Colonic mucosa (tissue), 4 donors: Measurements from ENCODE around the gene TMPRSS2. TPM values are rescaled to one million over a fixed set of nuclear protein-coding genes. Genes with fewer than 3 reads are reported as not detected.

Experiments used
- DNase-seq: peaks from one replicate; pipeline ENCODE4 v3.0.0-alpha.2; 2020
- H3K27ac ChIP-seq: fragments of 200-600 bp; one replicate; pipeline ENCODE4 v1.8.0; 2021
- H3K27me3 ChIP-seq: fragments of 200-600 bp; one replicate; pipeline ENCODE4 v1.8.0; 2021
- H3K36me3 ChIP-seq: fragments of 200-600 bp; one replicate; pipeline ENCODE4 v1.8.0; 2021
- H3K4me1 ChIP-seq: fragments of 200-600 bp; one replicate; pipeline ENCODE4 v1.8.0; 2021; ENCODE audit warnings: mild to moderate bottlenecking
- H3K4me3 ChIP-seq: fragments of 200-600 bp; one replicate; pipeline ENCODE4 v1.8.0; 2021
- H3K9ac ChIP-seq, 2 donors: one replicate each; pipeline ENCODE4 v1.7.0; 2013; ENCODE audit warnings: control low read depth in 2 of 2, low read depth in 2 of 2, low read length in 2 of 2
- H3K9me3 ChIP-seq: fragments of 200-600 bp; one replicate; pipeline ENCODE4 v1.8.0; 2021
- CTCF ChIP-seq: fragments of 200-600 bp; IDR thresholded peaks from one replicate; pipeline ENCODE4 v1.8.0; 2022; ENCODE audit warnings: antibody characterized with exemption, mild to moderate bottlenecking
- intact Hi-C: fragments of 100-400 bp; cut with DNase I; formaldehyde crosslinking; loops from one replicate; pipeline ENCODE4 v1.14.1; 2022
- total RNA-seq, 2 donors: library from RNA; stranded (reverse); fragmentation: NEBNext Ultra II Directional in 1 of 2; extraction: Animal tissue kit (Norgen Biotek cat#: 25700) in 1 of 2; gene quantifications; one replicate each; pipeline ENCODE4 v1.2.1, GENCODE V29; 2021
- donor health status: healthy.
- donor health status: DM: no; HTN: no; CAD: no.
- donor health status: DM: no; HTN: no; CAD: no.

Gene TMPRSS2
- total RNA-seq, 2 donors from 2014 or later: 261 to 408 TPM

- Histone ChIP-seq H3K9ac (peak overlapping the region in 1 of 2 donors; percentile 34), H3K4me3 (no peak overlapping the region), H3K27me3 (no peaks in the 10 kb centered on the region), H3K9me3 (no peaks in the 10 kb centered on the region), H3K4me1 (peaks cover 6% of the 10 kb centered on the region), H3K27ac (no peak overlapping the region), H3K36me3 (no peaks in the 10 kb centered on the region)
- intact Hi-C loops: no loop called here
- DNase-seq: no peak
- TF ChIP-seq CTCF: no peak
Measured at GRCh38 chr21:41530366-41530765, 22.4 kb upstream of the TMPRSS2 start.

GRCh38 chr21:41529769-41530168, 21.8 kb upstream of the TMPRSS2 start:
- no peak overlapping the region for H3K27ac ChIP-seq
- H3K9ac ChIP-seq: peak overlapping the region in 1 of 2 donors; percentile 19
- no peaks in the 10 kb centered on the region for H3K27me3 ChIP-seq
- no peak overlapping the region for H3K4me3 ChIP-seq
- no peak for DNase-seq
- intact Hi-C loops: no loop called here
- no peaks in the 10 kb centered on the region for H3K36me3 ChIP-seq
- no peak for TF ChIP-seq CTCF
- H3K4me1 ChIP-seq: peaks cover 6% of the 10 kb centered on the region
- H3K9me3 ChIP-seq: no peaks in the 10 kb centered on the region

DNA sequence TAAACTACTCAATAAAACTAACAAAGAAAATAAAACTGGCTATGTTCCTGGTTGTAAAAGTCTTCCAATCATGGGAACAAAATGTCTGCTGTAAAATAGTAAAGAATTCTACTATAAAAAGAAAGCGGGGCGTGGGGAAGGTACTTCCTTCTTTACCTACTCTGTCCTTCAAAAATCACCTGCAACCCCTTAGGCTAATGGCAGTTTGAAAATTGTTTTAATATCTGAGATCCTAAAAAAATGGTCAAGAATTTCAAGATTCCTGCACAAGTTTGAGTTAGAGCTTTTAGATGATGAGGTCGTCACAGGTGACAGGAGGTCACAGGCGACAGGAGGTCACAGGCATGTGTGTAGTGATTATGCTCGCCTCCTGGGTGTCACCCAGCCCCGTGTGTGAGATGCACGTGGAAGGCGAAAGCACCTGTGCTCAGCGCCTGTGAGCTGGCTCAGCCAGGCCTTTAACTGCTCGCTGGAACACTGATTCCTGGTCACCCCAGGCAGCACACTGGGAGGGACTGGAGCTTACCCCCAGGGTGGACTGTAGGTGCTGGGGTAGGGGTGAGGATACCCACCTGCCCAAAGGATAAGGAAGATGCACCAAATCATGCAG, 18.6 kb upstream of the TMPRSS2 start:
- no peak for TF ChIP-seq CTCF
- H3K9me3 ChIP-seq: no peaks in the 10 kb centered on the region
- intact Hi-C loops: no loop called here
- H3K9ac ChIP-seq: peak overlapping the region; percentile 59 to 61
- DNase-seq: peak; percentile 75
- H3K36me3 ChIP-seq: no peaks in the 10 kb centered on the region
- peaks cover 6% of the 10 kb centered on the region for H3K4me1 ChIP-seq
- H3K27ac ChIP-seq: peak overlapping the region; percentile 93
- H3K27me3 ChIP-seq: no peaks in the 10 kb centered on the region
- no peak overlapping the region for H3K4me3 ChIP-seq

DNA sequence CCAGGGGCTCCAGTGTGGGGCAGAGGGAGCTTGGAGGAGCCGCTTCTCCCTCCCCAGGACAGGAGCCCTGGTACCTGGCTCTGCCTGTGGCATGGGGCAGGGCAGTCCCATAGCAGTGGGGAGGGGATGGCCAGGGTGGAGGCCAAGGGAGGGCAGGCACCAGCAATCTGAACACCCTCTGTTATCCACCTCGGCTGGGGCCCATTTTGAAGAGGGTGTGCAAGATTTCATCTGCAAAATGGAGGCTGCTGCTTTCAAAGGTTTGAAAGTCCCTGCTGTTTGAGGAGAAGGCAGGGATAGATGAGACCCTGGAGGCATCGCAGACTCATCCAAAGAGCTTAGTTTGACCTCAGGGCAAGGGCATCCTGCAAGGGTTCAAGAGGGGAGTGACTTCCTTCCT, 15.2 kb upstream of the TMPRSS2 start:
- H3K36me3 ChIP-seq: no peaks in the 10 kb centered on the region
- H3K27me3 ChIP-seq: no peaks in the 10 kb centered on the region
- no peak overlapping the region for H3K27ac ChIP-seq
- no peak overlapping the region for H3K9ac ChIP-seq
- H3K9me3 ChIP-seq: no peaks in the 10 kb centered on the region
- no peak for DNase-seq
- H3K4me1 ChIP-seq: peaks cover 9% of the 10 kb centered on the region
- no peak for TF ChIP-seq CTCF
- intact Hi-C loops: no loop called here
- H3K4me3 ChIP-seq: no peak overlapping the region

DNA sequence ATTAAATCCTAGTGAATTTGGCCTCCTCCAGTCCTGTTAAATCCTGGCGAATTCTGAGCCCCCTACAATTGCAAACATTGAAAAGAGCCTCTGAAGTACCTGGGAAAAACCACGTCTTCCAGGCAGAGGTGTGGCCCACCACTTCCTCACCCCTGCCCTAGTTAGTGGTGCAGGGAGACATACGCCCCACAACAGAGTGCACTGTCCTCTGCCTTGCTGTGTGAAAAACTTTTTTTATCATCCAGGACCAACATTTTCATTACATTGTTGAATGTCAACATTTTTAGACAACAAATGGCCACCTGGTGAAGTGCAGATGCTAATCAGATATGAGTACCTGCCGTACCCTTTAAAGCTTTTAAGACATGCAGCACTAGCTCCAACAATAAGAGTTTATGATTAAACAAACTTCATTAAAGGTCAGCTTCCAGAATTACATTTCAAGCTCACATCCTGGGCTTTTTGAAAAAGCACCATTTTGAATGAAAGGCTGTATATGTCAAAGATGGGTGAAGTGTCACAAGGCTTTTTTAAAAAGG, 13.6 kb upstream of the TMPRSS2 start:
- intact Hi-C loops: no loop called here
- peak; percentile 73 for DNase-seq

More for the DNA sequence above, 13.6 kb upstream of the TMPRSS2 start:
- H3K9ac ChIP-seq: peak overlapping the region in 1 of 2 donors; percentile 46
- peaks cover 3% of the 10 kb centered on the region for H3K4me1 ChIP-seq
- no peak for TF ChIP-seq CTCF
- no peak overlapping the region for H3K4me3 ChIP-seq
- H3K9me3 ChIP-seq: no peaks in the 10 kb centered on the region
- H3K36me3 ChIP-seq: no peaks in the 10 kb centered on the region
- peak overlapping the region; percentile 61 for H3K27ac ChIP-seq
- H3K27me3 ChIP-seq: no peaks in the 10 kb centered on the region
